COR-L47 (cell line): Measurements from ENCODE around the gene PTPN14.

ENCODE experiments used
- DNase-seq: peaks from one replicate; lab custom pipeline; 2025; lab: John Stamatoyannopoulos, UW

PTPN14 gene

GRCh38 chr1:214310777-214311690 is 240.4 kb downstream of the PTPN14 start:
- DNase-seq: no peak

GRCh38 chr1:214310010-214310409 is 241.4 kb downstream of the PTPN14 start:
- DNase-seq: no peak

- DNase-seq: no peak
Measured at GRCh38 chr1:214306269-214306668, 245.1 kb downstream of the PTPN14 start.

- DNase-seq: no peak
Measured at GRCh38 chr1:214305164-214305751, 246.1 kb downstream of the PTPN14 start.

- no peak for DNase-seq
Measured at GRCh38 chr1:214303141-214303930, 248.1 kb downstream of the PTPN14 start.

- no peak for DNase-seq
Measured at GRCh38 chr1:214301526-214301925, 249.9 kb downstream of the PTPN14 start.

- no peak for DNase-seq
Measured at GRCh38 chr1:214300149-214300780, 251.1 kb downstream of the PTPN14 start.
